H1 (cell line): ENCODE results near the gene ADD3. TPM values are rescaled to one million over a fixed set of nuclear protein-coding genes. Genes with fewer than 3 reads are reported as not detected.

Source experiments
- CTCF ChIA-PET: fragments of 300-600 bp; sonication (Branson Sonifier 250); formaldehyde crosslinking; loops from one replicate; lab custom pipeline; 2021; ENCODE audit not compliant: partially characterized antibody; lab: Charles Lee
- POLR2A ChIA-PET: fragments of 300-600 bp; sonication (Branson Sonifier 250); formaldehyde crosslinking; loops from one replicate; lab custom pipeline; 2021; ENCODE audit warnings: inconsistent platforms; ENCODE audit not compliant: partially characterized antibody; lab: Charles Lee
- DNase-seq, 2 experiments: peaks; one replicate each; pipeline versions ENCODE4 v3.0.0 to v3.0.0-alpha.2; 2010 to 2022; ENCODE audit warnings: low spot score in 2 of 2, low read depth in 1 of 2, mixed read lengths in 1 of 2
- FAIRE-seq: peaks from 2 replicates; lab custom pipeline; 2011; peaks lifted over from hg19 to GRCh38; lab: Jason Lieb, UNC
- H2AFZ ChIP-seq: 2 replicates; pipeline ENCODE4 v1.8.1; 2012; ENCODE audit warnings: low read length, inconsistent platforms
- H2AK5ac ChIP-seq: 2 replicates; pipeline ENCODE4 v1.6.1; 2013; ENCODE audit warnings: low read depth, low read length
- H2BK120ac ChIP-seq: replicated peaks from 2 replicates; pipeline ENCODE3; 2013; ENCODE audit warnings: low read depth, low read length, inconsistent platforms
- H2BK12ac ChIP-seq: 2 replicates; pipeline ENCODE4 v1.6.1; 2013; ENCODE audit warnings: low read depth, low read length
- H2BK15ac ChIP-seq: 2 replicates; pipeline ENCODE4 v1.6.1; 2013; ENCODE audit warnings: low read length
- H2BK20ac ChIP-seq: 2 replicates; pipeline ENCODE4 v1.6.1; 2013; ENCODE audit warnings: low read length
- H2BK5ac ChIP-seq: 2 replicates; pipeline ENCODE4 v1.6.1; 2013; ENCODE audit warnings: low read depth, low read length
- H3K14ac ChIP-seq: 2 replicates; pipeline ENCODE4 v1.6.1; 2013; ENCODE audit warnings: inconsistent platforms; ENCODE audit not compliant: insufficient read length
- H3K18ac ChIP-seq: 2 replicates; pipeline ENCODE4 v1.6.1; 2013; ENCODE audit warnings: low read length; ENCODE audit errors: extremely low read depth
- H3K23ac ChIP-seq: 2 replicates; pipeline ENCODE4 v1.6.1; 2013; ENCODE audit warnings: inconsistent platforms; ENCODE audit not compliant: insufficient read length
- H3K23me2 ChIP-seq: 2 replicates; pipeline ENCODE4 v1.6.1; 2013; ENCODE audit warnings: low read depth, low read length
- H3K27ac ChIP-seq: 2 replicates; pipeline ENCODE4 v1.6.1; 2011; ENCODE audit warnings: low read depth, low read length, inconsistent platforms
- H3K27me3 ChIP-seq, 4 experiments: replicated peaks in 1 of 4; 1 replicate in 1 of 4; 2 replicates in 3 of 4; pipeline versions ENCODE4 v1.6.1 to v1.8.1; 2011 to 2013; ENCODE audit warnings: low read length in 3 of 4, mild to moderate bottlenecking in 3 of 4, inconsistent platforms in 2 of 4, mixed read lengths in 2 of 4, moderate library complexity in 1 of 4; ENCODE audit not compliant: control insufficient read depth in 3 of 4, insufficient read depth in 3 of 4; ENCODE audit errors: extremely low read depth in 1 of 4
- H3K36me3 ChIP-seq, 4 experiments: 2 replicates each; pipeline versions ENCODE4 v1.6.1 to v1.8.1; 2011 to 2013; ENCODE audit warnings: mild to moderate bottlenecking in 4 of 4, low read length in 3 of 4, moderate library complexity in 2 of 4, control low read depth in 1 of 4, inconsistent platforms in 1 of 4; ENCODE audit not compliant: insufficient read depth in 4 of 4, control insufficient read depth in 2 of 4
- H3K4ac ChIP-seq: replicated peaks from 2 replicates; pipeline ENCODE3; 2013; ENCODE audit warnings: low read length, low read depth, mixed read lengths, inconsistent platforms; ENCODE audit not compliant: insufficient read length
- H3K4me1 ChIP-seq, 4 experiments: replicated peaks in 1 of 4; 1 replicate in 1 of 4; 2 replicates in 3 of 4; pipeline versions ENCODE4 v1.6.1 to v1.8.1; 2011 to 2013; ENCODE audit warnings: low read length in 3 of 4, inconsistent platforms in 2 of 4, mixed read lengths in 1 of 4; ENCODE audit not compliant: insufficient read depth in 4 of 4, control insufficient read depth in 3 of 4
- H3K4me2 ChIP-seq, 2 experiments: 2 replicates each; pipeline versions ENCODE4 v1.6.1 to v1.8.1; 2011 to 2013; ENCODE audit warnings: low read depth in 2 of 2, low read length in 2 of 2, control low read depth in 1 of 2, inconsistent platforms in 1 of 2, mild to moderate bottlenecking in 1 of 2; ENCODE audit not compliant: insufficient read depth in 1 of 2
- H3K4me3 ChIP-seq, 4 experiments: fragments of 200-600, 300-600 bp in 1 of 4; sonication (generic), shearing (Covaris generic), sonication (Bioruptor Twin) in 1 of 4; 2 replicates each; pipeline versions ENCODE4 v1.5.1 to v1.8.1; 2011 to 2016; ENCODE audit warnings: low read length in 4 of 4, low read depth in 3 of 4, control low read depth in 2 of 4, inconsistent platforms in 2 of 4, mild to moderate bottlenecking in 2 of 4, mixed read lengths in 1 of 4, moderate library complexity in 1 of 4; ENCODE audit not compliant: insufficient read depth in 2 of 4; ENCODE audit errors: extremely low read depth in 1 of 4
- H3K56ac ChIP-seq: replicated peaks from 2 replicates; pipeline ENCODE3; 2013; ENCODE audit warnings: low read depth, mild to moderate bottlenecking, mixed read lengths, low read length, inconsistent platforms; ENCODE audit not compliant: insufficient read length
- H3K79me1 ChIP-seq: 2 replicates; pipeline ENCODE4 v1.6.1; 2013; ENCODE audit warnings: low read depth, low read length, control low read depth
- H3K79me2 ChIP-seq, 2 experiments: 2 replicates each; pipeline versions ENCODE4 v1.6.1 to v1.8.1; 2012 to 2013; ENCODE audit warnings: low read length in 2 of 2, mild to moderate bottlenecking in 2 of 2, inconsistent platforms in 1 of 2; ENCODE audit not compliant: insufficient read depth in 2 of 2, control insufficient read depth in 1 of 2
- H3K9ac ChIP-seq, 4 experiments: replicated peaks in 1 of 4; 1 replicate in 1 of 4; 2 replicates in 3 of 4; pipeline versions ENCODE4 v1.6.1 to v1.8.1; 2011 to 2013; ENCODE audit warnings: low read depth in 3 of 4, low read length in 3 of 4, control low read depth in 2 of 4, mild to moderate bottlenecking in 2 of 4, moderate library complexity in 2 of 4, inconsistent platforms in 1 of 4; ENCODE audit errors: extremely low read depth in 1 of 4
- H3K9me3 ChIP-seq, 2 experiments: 2 replicates each; pipeline versions ENCODE4 v1.6.1 to v1.8.1; 2012 to 2013; ENCODE audit warnings: mild to moderate bottlenecking in 2 of 2, moderate library complexity in 2 of 2, control low read depth in 1 of 2, inconsistent platforms in 1 of 2, low read depth in 1 of 2, low read length in 1 of 2, mixed read lengths in 1 of 2; ENCODE audit not compliant: insufficient read depth in 2 of 2
- H4K20me1 ChIP-seq, 2 experiments: replicated peaks in 1 of 2; 2 replicates each; pipeline versions ENCODE3 to v1.8.1; 2011 to 2013; ENCODE audit warnings: inconsistent platforms in 2 of 2, low read length in 2 of 2, mild to moderate bottlenecking in 1 of 2; ENCODE audit not compliant: insufficient read depth in 2 of 2, control insufficient read depth in 1 of 2
- H4K5ac ChIP-seq: 2 replicates; pipeline ENCODE4 v1.6.1; 2013; ENCODE audit warnings: low read length, low read depth, mixed read lengths, inconsistent platforms; ENCODE audit not compliant: insufficient read length
- H4K8ac ChIP-seq: 2 replicates; pipeline ENCODE4 v1.8.0; 2013; ENCODE audit warnings: mild to moderate bottlenecking, moderate library complexity, low read length, inconsistent platforms; ENCODE audit not compliant: insufficient read depth; ENCODE audit errors: extremely low read depth
- H4K91ac ChIP-seq: replicated peaks from 2 replicates; pipeline ENCODE3; 2013; ENCODE audit warnings: low read length, mixed read lengths, inconsistent platforms; ENCODE audit not compliant: insufficient read length
- BCL11A ChIP-seq, 2 experiments: IDR thresholded peaks; one replicate each; pipeline ENCODE4 v1.6.1; 2011; ENCODE audit warnings: low read depth in 2 of 2, low read length in 2 of 2, mild to moderate bottlenecking in 2 of 2
- CHD2 ChIP-seq: IDR thresholded peaks from 2 replicates; pipeline ENCODE4 v1.6.1; 2012; ENCODE audit warnings: low read length, improper control_type of control experiment
- CREB1 ChIP-seq: IDR thresholded peaks from 2 replicates; pipeline ENCODE4 v1.6.1; 2012; ENCODE audit warnings: inconsistent platforms
- EZH2 ChIP-seq: fragments of 200-600 bp; sonication (generic); IDR thresholded peaks from 2 replicates; pipeline ENCODE4 v1.7.1; 2012; ENCODE audit warnings: low read depth, mild to moderate bottlenecking, moderate library complexity, low read length, inconsistent platforms; ENCODE audit not compliant: severe bottlenecking
- HDAC2 ChIP-seq, 2 experiments: fragments of 300-600 bp in 1 of 2; sonication (generic) in 1 of 2; IDR thresholded peaks; 2 replicates each; pipeline ENCODE4 v1.6.1; 2011 to 2012; ENCODE audit warnings: low read depth in 2 of 2, low read length in 2 of 2, mild to moderate bottlenecking in 2 of 2, moderate library complexity in 2 of 2, borderline replicate concordance in 1 of 2, inconsistent platforms in 1 of 2
- HDAC6 ChIP-seq: IDR thresholded peaks from one replicate; pipeline ENCODE4 v1.7.1; 2012; ENCODE audit warnings: low read depth, mild to moderate bottlenecking, inconsistent platforms, low read length, moderate library complexity
- KDM4A ChIP-seq: IDR thresholded peaks from one replicate; pipeline ENCODE4 v1.7.1; 2012; ENCODE audit warnings: low read depth, mild to moderate bottlenecking, moderate library complexity, low read length, inconsistent platforms; ENCODE audit not compliant: severe bottlenecking
- POLR2AphosphoS5 ChIP-seq: IDR thresholded peaks from 2 replicates; pipeline ENCODE4 v1.6.1; 2011; ENCODE audit warnings: low read depth, low read length
- POU5F1 ChIP-seq: IDR thresholded peaks from 2 replicates; pipeline ENCODE4 v1.6.1; 2011; ENCODE audit warnings: low read depth, mild to moderate bottlenecking, low read length, moderate library complexity
- RNF2 ChIP-seq: fragments of 200-900, 300-1000 bp; sonication (generic); IDR thresholded peaks from 2 replicates; pipeline ENCODE4 v1.7.1; 2016; ENCODE audit warnings: borderline replicate concordance, low read depth, mild to moderate bottlenecking, antibody characterized with exemption, low read length; ENCODE audit not compliant: poor library complexity, severe bottlenecking; ENCODE audit errors: missing control alignments
- SIRT6 ChIP-seq: IDR thresholded peaks from one replicate; pipeline ENCODE4 v1.7.1; 2012; ENCODE audit warnings: low read length, inconsistent platforms
- SIX5 ChIP-seq: IDR thresholded peaks from 2 replicates; pipeline ENCODE4 v1.6.1; 2011; ENCODE audit warnings: mild to moderate bottlenecking, low read depth, low read length
- SP2 ChIP-seq: IDR thresholded peaks from 2 replicates; pipeline ENCODE4 v1.6.1; 2012; ENCODE audit warnings: mild to moderate bottlenecking, low read length, inconsistent platforms
- TBP ChIP-seq: IDR thresholded peaks from 2 replicates; pipeline ENCODE4 v1.6.1; 2011; ENCODE audit warnings: low read depth, low read length, improper control_type of control experiment
- ZNF274 ChIP-seq: IDR thresholded peaks from 2 replicates; pipeline ENCODE4 v1.7.0; 2012; ENCODE audit warnings: low read length, borderline replicate concordance; ENCODE audit errors: extremely low read depth
- WGBS, 2 experiments: shearing (Covaris generic) in 1 of 2; methylation state at CpG; one replicate each; pipeline versions ENCODE4 v1.1.6 to v1.1.7; 2013 to 2015; ENCODE audit warnings: low lambda C conversion rate in 2 of 2, mixed read lengths in 2 of 2, inconsistent platforms in 1 of 2, low coverage in 1 of 2, missing lambda C conversion rate in 1 of 2; ENCODE audit not compliant: insufficient replicate concordance in 2 of 2, insufficient coverage in 1 of 2, insufficient read length in 1 of 2; ENCODE audit errors: extremely low coverage in 1 of 2, missing lambda C conversion rate in 1 of 2; 5-methylcytosine and 5-hydroxymethylcytosine counted together
- polyA plus RNA-seq, 7 experiments: library from polyadenylated mRNA; depleted of rRNA in 3 of 7; stranded (reverse) in 5 of 7; unstranded in 2 of 7; fragments of >200 nt in 5 of 7; fragments of 200-250 nt in 2 of 7; gene quantifications; 1 replicate in 5 of 7; 2 replicates in 1 of 7; 4 replicates in 1 of 7; pipeline versions ENCODE4 v1.2.1 to v1.2.3, GENCODE V29; 2011 to 2013; ENCODE audit warnings: missing spikeins in 2 of 7, mixed read lengths in 2 of 7
- total RNA-seq: library from RNA; stranded (reverse); fragmentation: NEBNext Ultra II Directional; extraction: Animal tissue kit (Norgen Biotek cat#: 25700); gene quantifications from 2 replicates; pipeline ENCODE4 v1.2.1, GENCODE V29; 2021

The ADD3 gene
- total and polyA plus RNA-seq, 2 of the 8 experiments (the other 6 are each of a cell fraction or from before 2014, with no cell fraction given) = 44.7 to 85.6 TPM

- no peak for DNase-seq
- TF ChIP-seq POU5F1 (no peak), BCL11A (IDR thresholded peaks at IDR 0.05; ENCODE audit: low read depth in 2 of 2, low read length in 2 of 2) (no peak), CREB1 (no peak), RNF2 (no peak), POLR2AphosphoS5 (no peak), KDM4A (no peak), TBP (no peak), HDAC6 (no peak), CHD2 (no peak), SIX5 (no peak), ZNF274 (no peak), SIRT6 (no peak), EZH2 (no peak), SP2 (no peak), HDAC2 (IDR thresholded peaks at IDR 0.05; ENCODE audit: borderline replicate concordance in 1 of 2, low read depth in 2 of 2, low read length in 2 of 2) (no peak)
Observed at GRCh38 chr10:110040108-110040507, 32.3 kb downstream of the ADD3 start.

More at GRCh38 chr10:110040108-110040507, 32.3 kb downstream of the ADD3 start:
- 0 out of 2 replicates have a peak overlapping the region, but pooled peaks have one; percentile 5 for H3K27ac ChIP-seq
- FAIRE-seq = no peak
- H2BK5ac ChIP-seq = no peak overlapping the region
- no peak overlapping the region for H4K91ac ChIP-seq
- no peak overlapping the region for H3K56ac ChIP-seq
- H2BK120ac ChIP-seq = no peak overlapping the region
- WGBS, 2 experiments = 80% methylated on average over 1 of the region's 1 CpG; no CpG with 5 or more reads in 1 of the 2 experiments
- no peaks in the 10 kb centered on the region for H3K27me3 ChIP-seq
- no peak overlapping the region for H2BK15ac ChIP-seq
- H2AK5ac ChIP-seq = no peak overlapping the region
- H3K18ac ChIP-seq = no peak overlapping the region
- no peak overlapping the region for H4K8ac ChIP-seq
- CTCF ChIA-PET = interaction anchor here (0.8 to 1.6 kb wide), 5 partner anchors 24 to 173 kb away, joined by 3 to 6 read pairs (median 3); no protein-coding TSS in a partner anchor
- no peaks in the 10 kb centered on the region for H3K23me2 ChIP-seq
- no peaks in the 10 kb centered on the region for H3K36me3 ChIP-seq
- no peak overlapping the region for H3K4ac ChIP-seq
- H3K4me2 ChIP-seq = no peak overlapping the region
- peaks cover 0 to 3% of the 10 kb centered on the region in 2 experiments for H4K20me1 ChIP-seq
- peaks cover 2 to 80% of the 10 kb centered on the region in 2 experiments; a peak in 3 of 4 replicates for H3K79me2 ChIP-seq
- H3K9me3 ChIP-seq = no peaks in the 10 kb centered on the region
- no peak overlapping the region for H2BK12ac ChIP-seq
- H3K79me1 ChIP-seq = no peaks in the 10 kb centered on the region; the same call in 1 of the 2 replicates
- H3K9ac ChIP-seq = no peak overlapping the region
- no peak overlapping the region for H3K4me3 ChIP-seq
- no peak overlapping the region for H2AFZ ChIP-seq
- no peak overlapping the region for H4K5ac ChIP-seq
- H3K4me1 ChIP-seq = peaks cover 0 to 3% (median 0%) of the 10 kb centered on the region in 4 experiments; a peak in 2 of 7 replicates
- no peak overlapping the region for H3K23ac ChIP-seq
- POLR2A ChIA-PET = no interaction called here
- no peak overlapping the region for H2BK20ac ChIP-seq
- H3K14ac ChIP-seq = no peak overlapping the region
